ENCODE measurements around the gene CAMK2A. TPM values are rescaled to one million over a fixed set of nuclear protein-coding genes. Genes with fewer than 3 reads are reported as not detected.
"Not testable (repeated sequence)": the region's sequence is repeated elsewhere in the genome, so short reads cannot be mapped to it uniquely, and the experiment has no call there.

The CAMK2A gene
- total RNA-seq, 1 donor from 2014 or later: 14.0 TPM

- no peak for DNase-seq
Observed at GRCh38 chr5:150253416-150254208, 36.0 kb downstream of the CAMK2A start.

GRCh38 chr5:150252489-150252888 is 37.1 kb downstream of the CAMK2A start:
- no peak for DNase-seq

- no peak for DNase-seq
Observed at GRCh38 chr5:150251504-150251903, 38.1 kb downstream of the CAMK2A start.

- DNase-seq: no peak
Observed at GRCh38 chr5:150249744-150250143, 39.8 kb downstream of the CAMK2A start.

GRCh38 chr5:150248946-150249345 is 40.6 kb downstream of the CAMK2A start:
- no peak for DNase-seq

- not testable (repeated sequence) for DNase-seq
Observed at GRCh38 chr5:150248493-150248892, 41.1 kb downstream of the CAMK2A start.

GRCh38 chr5:150247726-150248125 is 41.8 kb downstream of the CAMK2A start:
- DNase-seq: no peak

- DNase-seq: no peak
Observed at GRCh38 chr5:150246835-150247234, 42.7 kb downstream of the CAMK2A start.

GRCh38 chr5:150246429-150246828 is 43.1 kb downstream of the CAMK2A start:
- no peak for DNase-seq

- DNase-seq: no peak
Observed at GRCh38 chr5:150245808-150246207, 43.8 kb downstream of the CAMK2A start.

GRCh38 chr5:150245111-150245789 is 44.3 kb downstream of the CAMK2A start:
- no peak for DNase-seq

- no peak for DNase-seq
Observed at GRCh38 chr5:150244209-150244608, 45.4 kb downstream of the CAMK2A start.

- DNase-seq: no peak
Observed at GRCh38 chr5:150243590-150243989, 46.0 kb downstream of the CAMK2A start.

GRCh38 chr5:150242251-150242894 is 47.2 kb downstream of the CAMK2A start:
- no peak for DNase-seq

- no peak for DNase-seq
Observed at GRCh38 chr5:150241298-150242160, 48.0 kb downstream of the CAMK2A start.

- no peak for DNase-seq
Observed at GRCh38 chr5:150239794-150240122, 49.8 kb downstream of the CAMK2A start.

GRCh38 chr5:150239099-150239793 is 50.3 kb downstream of the CAMK2A start:
- no peak for DNase-seq

- no peak for DNase-seq
Observed at GRCh38 chr5:150238646-150239045, 50.9 kb downstream of the CAMK2A start.

GRCh38 chr5:150236981-150237754 is 52.4 kb downstream of the CAMK2A start:
- DNase-seq: no peak

- no peak for DNase-seq
Observed at GRCh38 chr5:150236313-150236712, 53.3 kb downstream of the CAMK2A start.

GRCh38 chr5:150235500-150235854 is 54.1 kb downstream of the CAMK2A start:
- no peak for DNase-seq
